Pancreas (tissue), 10 donors: ENCODE data around the gene U2AF2. TPM values are rescaled to one million over a fixed set of nuclear protein-coding genes. Genes with fewer than 3 reads are reported as not detected.

Experiments
- ATAC-seq, 4 donors: fragments of 200-7000 bp; cut with Tn5 transposase; one replicate each; pipeline versions ENCODE4 v1.8.0 to v1.9.1; 2020; ENCODE audit warnings: mild to moderate bottlenecking in 4 of 4, moderate library complexity in 4 of 4
- DNase-seq, 6 donors: peaks; one replicate each; pipeline ENCODE4 v3.0.0-alpha.2; 2020
- FAIRE-seq: peaks from 2 replicates; lab custom pipeline; 2012; peaks lifted over from hg19 to GRCh38; lab: Jason Lieb, UNC
- H3K27ac ChIP-seq, 4 donors: fragments of 200-600 bp; sonication (generic); 1 replicate in 3 of 4; 2 replicates in 1 of 4; pipeline versions ENCODE4 v1.5.0 to v1.8.0; 2020
- H3K27me3 ChIP-seq, 4 donors: fragments of 200-600 bp; one replicate each; pipeline ENCODE4 v1.8.0; 2021
- H3K36me3 ChIP-seq, 3 donors: fragments of 200-600 bp; sonication (generic) in 1 of 3; one replicate each; pipeline versions ENCODE4 v1.5.0 to v1.8.0; 2020 to 2021
- H3K4me1 ChIP-seq, 3 donors: fragments of 200-600 bp; one replicate each; pipeline ENCODE4 v1.8.0; 2021
- H3K4me3 ChIP-seq, 4 donors: fragments of 200-600 bp; sonication (generic) in 2 of 4; one replicate each; pipeline versions ENCODE4 v1.5.0 to v1.8.0; 2020 to 2021
- H3K9me3 ChIP-seq, 4 donors: fragments of 200-600 bp; one replicate each; pipeline ENCODE4 v1.8.0; 2021
- WGBS, 2 donors: extraction: QIAGEN DNeasy Blood & Tissue Kit; methylation state at CpG; one replicate each; pipeline ENCODE4 v1.1.7; 2013; 5-methylcytosine and 5-hydroxymethylcytosine counted together
- intact Hi-C, 3 donors: fragments of 100-400 bp; cut with DNase I; formaldehyde crosslinking; loops; one replicate each; pipeline versions ENCODE4 v1.11.1 to v1.14.2; 2022
- polyA plus RNA-seq, 2 donors: library from polyadenylated mRNA; stranded (reverse); fragments of 200-250 nt; gene quantifications; one replicate each; pipeline ENCODE4 v1.2.3, GENCODE V29; 2013
- total RNA-seq, 6 donors: library from RNA; stranded (reverse); fragmentation: NEBNext Ultra II Directional in 4 of 6; extraction: Animal tissue kit (Norgen Biotek cat#: 25700) in 4 of 6; gene quantifications; one replicate each; pipeline versions ENCODE4 v1.2.1 to v1.2.4, GENCODE V29; 2021 to 2023
- TF ChIP-seq, protein P1 (sequence below), 4 donors: fragments of 200-600 bp; sonication (generic) in 3 of 4; IDR thresholded peaks; one replicate each; pipeline versions ENCODE4 v1.5.0 to v1.8.0; 2021; ENCODE audit warnings: antibody characterized with exemption in 4 of 4
- donor health status: healthy with polysubstance abuse.
- donor health status: DM: no; HTN: no; CAD: no; lungs with moderate emphysema.
- donor health status: DM: no; HTN: no; CAD: no.
- donor health status: control.
- donor health status: control.
- donor health status: Bipolar disorder and iron deficiency.
- donor health status: DM: yes; HTN: yes; CAD: no.
- donor health status: DM: no; HTN: no; CAD: no.
- donor health status: DM: no; HTN: no; CAD: no.
- donor health status: DM: yes; HTN: yes; CAD: no.

Gene U2AF2
- total and polyA plus RNA-seq, 8 donors, result 38.4 to 113 (median 62.4) TPM

DNA sequence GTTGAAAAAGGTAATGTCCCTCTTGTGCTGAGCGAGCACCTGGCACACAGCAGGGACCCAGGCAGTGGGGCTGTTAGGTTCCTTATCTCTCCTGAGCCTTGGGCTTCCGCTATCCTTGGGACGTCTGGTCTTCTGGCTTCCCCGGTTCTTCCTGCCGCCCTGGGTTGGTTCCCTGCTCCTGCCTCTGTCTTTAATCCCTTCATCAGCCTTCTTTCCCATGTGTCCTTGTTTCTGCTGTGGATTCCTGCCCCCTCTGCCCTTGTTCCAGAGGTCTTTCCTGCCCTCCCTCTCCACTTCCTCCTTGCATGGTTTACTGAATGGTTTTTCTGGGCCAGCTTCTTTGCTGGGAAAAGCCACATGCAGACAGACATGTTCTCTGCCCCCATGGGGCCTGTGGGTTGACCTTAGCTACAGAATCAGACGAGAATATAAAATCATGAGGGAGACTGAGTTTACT is 22.8 kb downstream of the U2AF2 start:
- TF ChIP-seq, protein P1, sequence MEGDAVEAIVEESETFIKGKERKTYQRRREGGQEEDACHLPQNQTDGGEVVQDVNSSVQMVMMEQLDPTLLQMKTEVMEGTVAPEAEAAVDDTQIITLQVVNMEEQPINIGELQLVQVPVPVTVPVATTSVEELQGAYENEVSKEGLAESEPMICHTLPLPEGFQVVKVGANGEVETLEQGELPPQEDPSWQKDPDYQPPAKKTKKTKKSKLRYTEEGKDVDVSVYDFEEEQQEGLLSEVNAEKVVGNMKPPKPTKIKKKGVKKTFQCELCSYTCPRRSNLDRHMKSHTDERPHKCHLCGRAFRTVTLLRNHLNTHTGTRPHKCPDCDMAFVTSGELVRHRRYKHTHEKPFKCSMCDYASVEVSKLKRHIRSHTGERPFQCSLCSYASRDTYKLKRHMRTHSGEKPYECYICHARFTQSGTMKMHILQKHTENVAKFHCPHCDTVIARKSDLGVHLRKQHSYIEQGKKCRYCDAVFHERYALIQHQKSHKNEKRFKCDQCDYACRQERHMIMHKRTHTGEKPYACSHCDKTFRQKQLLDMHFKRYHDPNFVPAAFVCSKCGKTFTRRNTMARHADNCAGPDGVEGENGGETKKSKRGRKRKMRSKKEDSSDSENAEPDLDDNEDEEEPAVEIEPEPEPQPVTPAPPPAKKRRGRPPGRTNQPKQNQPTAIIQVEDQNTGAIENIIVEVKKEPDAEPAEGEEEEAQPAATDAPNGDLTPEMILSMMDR (IDR thresholded peaks at IDR 0.05), result no peak
- Histone ChIP-seq H3K4me3 (peak overlapping the region in 2 of 4 donors; percentile 75 to 98), H3K9me3 (no peaks in the 10 kb centered on the region), H3K27me3 (no peaks in the 10 kb centered on the region), H3K27ac (peak overlapping the region in 3 of 4 donors; percentile 2 to 88 (median 83)), H3K36me3 (peaks cover 0 to 11% (median 9%) of the 10 kb centered on the region in 3 donors), H3K4me1 (peaks cover 24 to 43% (median 36%) of the 10 kb centered on the region in 3 donors)
- peak; percentile 31 to 62 (median 47) for ATAC-seq
- DNase-seq, result peak in 4 of 6 donors; percentile 47 to 67 (median 57)
- intact Hi-C loops, result no loop called here
- no peak for FAIRE-seq
- 15 to 26% methylated on average over 6 of the region's 6 CpGs for WGBS, 2 donors

DNA sequence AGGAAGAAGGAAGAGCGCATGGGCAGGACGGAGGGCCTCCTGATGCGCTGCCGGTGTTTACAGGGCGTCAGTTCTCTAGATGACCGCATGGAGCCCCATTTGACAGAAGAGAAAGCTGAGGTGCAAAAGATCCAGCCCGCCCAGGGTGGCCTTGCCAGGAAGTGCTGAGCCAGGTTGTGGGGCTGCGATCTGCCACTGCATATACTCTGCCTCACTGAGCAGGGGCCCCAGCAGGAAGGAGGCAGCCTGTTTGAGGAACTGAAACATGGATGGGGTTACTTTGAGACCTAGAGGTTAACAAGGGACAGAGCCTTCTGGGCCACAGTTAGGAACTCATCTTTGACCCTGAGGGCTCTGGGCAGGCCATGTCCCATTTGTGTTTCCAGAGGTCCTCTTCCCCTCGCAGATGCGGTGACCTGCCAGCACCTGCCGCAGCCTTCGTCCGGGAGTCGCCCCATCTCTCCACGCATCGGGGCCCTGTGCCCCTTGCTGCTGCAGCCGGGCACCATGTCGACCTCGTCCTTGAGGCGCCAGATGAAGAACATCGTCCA is 23.4 kb downstream of the U2AF2 start:
- TF ChIP-seq, protein P1 (IDR thresholded peaks at IDR 0.05), result no peak
- FAIRE-seq, result no peak
- 80% methylated on average over 21 of the region's 21 CpGs for WGBS, 2 donors
- peak in 1 of 6 donors; percentile 56 for DNase-seq
- ATAC-seq, result peak in 2 of 4 donors; percentile 3 to 11
- H3K9me3 ChIP-seq, result no peaks in the 10 kb centered on the region
- H3K27me3 ChIP-seq, result no peaks in the 10 kb centered on the region
- peak overlapping the region in 1 of 4 donors; percentile 98 for H3K4me3 ChIP-seq
- H3K27ac ChIP-seq, result peak overlapping the region in 3 of 4 donors; percentile 2 to 88 (median 83)
- peaks cover 0 to 11% (median 9%) of the 10 kb centered on the region in 3 donors for H3K36me3 ChIP-seq
- peaks cover 28 to 49% (median 42%) of the 10 kb centered on the region in 3 donors for H3K4me1 ChIP-seq
- intact Hi-C loops, result no loop called here

DNA sequence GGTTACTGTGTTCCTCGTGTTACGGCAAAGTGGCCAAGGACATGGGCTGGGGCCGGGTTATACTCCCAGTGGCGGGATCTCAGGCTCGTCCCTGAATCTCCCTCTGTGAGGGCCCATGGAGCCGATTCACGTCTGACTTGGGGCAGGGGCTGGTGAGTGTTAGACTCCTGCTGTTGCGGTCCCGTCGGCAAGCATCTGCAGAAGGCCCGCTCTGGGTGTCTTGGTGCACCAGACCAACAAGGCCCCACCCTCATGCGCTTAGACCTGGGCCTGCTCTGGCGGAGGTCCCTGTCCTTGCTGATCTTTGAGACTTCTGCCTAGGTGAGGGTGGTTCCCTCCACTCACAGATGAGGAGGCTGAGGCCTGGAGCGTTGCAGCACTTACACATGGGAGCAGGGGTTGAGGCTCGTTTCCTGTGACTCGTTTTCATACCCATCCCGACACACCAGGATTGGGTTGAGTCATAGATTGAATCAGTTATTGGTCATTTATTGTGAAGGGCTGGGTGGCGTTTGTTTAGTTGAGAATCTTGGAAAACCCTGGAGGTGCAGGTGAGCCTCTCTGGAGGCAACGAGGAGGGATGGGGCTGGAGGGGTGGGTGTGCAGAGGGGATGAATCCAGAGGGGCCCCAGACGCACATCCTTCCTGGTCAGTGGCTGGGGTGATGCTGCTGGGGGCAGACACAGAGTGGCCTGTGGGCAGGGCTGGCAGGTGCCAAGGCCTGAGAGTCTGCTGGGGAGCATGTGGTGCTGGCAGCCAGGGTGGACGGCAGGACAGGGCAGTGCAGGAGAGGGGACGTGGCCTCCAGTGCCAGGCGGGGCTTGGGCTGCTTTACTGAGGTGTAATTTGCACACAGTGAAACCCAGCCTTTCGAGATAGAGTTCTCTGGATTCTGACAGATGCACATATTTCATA is 24.8 kb downstream of the U2AF2 start:
- Histone ChIP-seq H3K4me3 (no peak overlapping the region), H3K27me3 (no peaks in the 10 kb centered on the region), H3K9me3 (no peaks in the 10 kb centered on the region), H3K36me3 (peaks cover 0 to 11% (median 9%) of the 10 kb centered on the region in 3 donors), H3K27ac (no peak overlapping the region), H3K4me1 (peaks cover 36 to 59% (median 53%) of the 10 kb centered on the region in 3 donors)
- intact Hi-C loops, result no loop called here
- peak in 1 of 6 donors; percentile 73 for DNase-seq
- WGBS, 2 donors, result 75 to 79% methylated on average over 24 of the region's 24 CpGs
- no peak for FAIRE-seq
- ATAC-seq, result no peak
- TF ChIP-seq, protein P1 (IDR thresholded peaks at IDR 0.05), result no peak

DNA sequence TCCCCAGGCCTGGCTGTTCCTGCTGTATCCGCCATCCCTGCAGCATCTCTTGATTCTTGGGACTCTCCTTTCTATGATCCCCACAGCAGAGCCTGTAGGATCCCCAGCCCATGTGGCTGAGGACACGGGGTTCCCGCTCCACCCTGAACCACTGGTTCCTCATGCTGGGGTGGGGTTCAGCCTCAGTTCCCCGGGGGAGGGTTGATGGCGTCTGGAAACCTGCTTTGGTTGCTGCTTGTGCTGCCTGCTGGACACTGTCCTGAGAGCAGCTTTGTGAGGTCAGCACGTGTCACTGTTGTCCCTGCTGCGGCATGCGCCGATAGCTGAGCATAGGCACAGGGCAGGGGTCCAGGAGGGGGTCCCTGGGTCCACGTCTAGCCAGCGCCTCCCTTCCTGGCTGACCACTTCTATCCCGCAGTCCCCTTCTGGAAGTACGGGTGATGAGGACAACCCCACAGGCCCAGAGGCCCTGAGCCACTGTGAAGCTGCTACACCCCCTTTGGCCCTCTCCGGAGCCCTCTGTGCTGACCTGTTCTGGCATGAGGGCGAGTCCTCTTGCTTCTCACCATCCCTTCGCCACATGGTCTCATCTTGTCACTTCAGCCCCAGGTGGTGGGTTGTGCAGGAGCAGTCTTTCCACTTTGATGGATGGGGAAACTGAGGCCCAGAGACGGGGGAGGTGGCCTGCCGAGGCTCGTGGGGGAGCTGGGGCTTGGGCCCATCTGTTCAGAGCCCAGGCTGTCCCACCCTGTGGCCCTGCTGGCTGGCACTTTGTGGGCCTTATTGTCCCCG is 25.7 kb downstream of the U2AF2 start:
- no peak overlapping the region for H3K4me3 ChIP-seq
- H3K9me3 ChIP-seq, result no peaks in the 10 kb centered on the region
- no peak overlapping the region for H3K27ac ChIP-seq
- ATAC-seq (no peak), FAIRE-seq (no peak), DNase-seq (peak in 1 of 6 donors; percentile 55)
- H3K4me1 ChIP-seq, result peaks cover 45 to 68% (median 60%) of the 10 kb centered on the region in 3 donors
- 89 to 92% methylated on average over 20 of the region's 20 CpGs for WGBS, 2 donors
- peaks cover 0 to 14% (median 12%) of the 10 kb centered on the region in 3 donors for H3K36me3 ChIP-seq
- no peaks in the 10 kb centered on the region for H3K27me3 ChIP-seq
- TF ChIP-seq, protein P1 (IDR thresholded peaks at IDR 0.05), result no peak
- intact Hi-C loops, result no loop called here
